DMS 273 (cell line): ENCODE measurements around the gene AIP.
A peak's percentile ranks its signal among the peaks of the same experiment; 100 is the strongest.

Experiments used
- DNase-seq: peaks from one replicate; lab custom pipeline; 2025; ENCODE audit not compliant: unreplicated experiment; lab: John Stamatoyannopoulos, UW

AIP gene

GRCh38 chr11:67482827-67483798 lies at the start of gene AIP:
Gene AIP (plus strand): TSS chr11:67483026. CDS start chr11:67483159, 133 bp downstream.
- DNase-seq, result peak; percentile 98

GRCh38 chr11:67433536-67434394 lies 49.1 kb upstream of the AIP start:
- DNase-seq, result no peak

- no peak for DNase-seq
These were observed 48.4 kb upstream of the AIP start for GRCh38 chr11:67434395-67434881.

GRCh38 chr11:67435031-67435726 lies 47.6 kb upstream of the AIP start:
- no peak for DNase-seq

- no peak for DNase-seq
These were observed 46.9 kb upstream of the AIP start for GRCh38 chr11:67435727-67436458.

- peak; percentile 38 for DNase-seq
These were observed 46.3 kb upstream of the AIP start for GRCh38 chr11:67436459-67437081.

GRCh38 chr11:67437082-67437808 lies 45.6 kb upstream of the AIP start, which contains the start of gene PTPRCAP:
Gene PTPRCAP (minus strand): TSS chr11:67437682. CDS start chr11:67437619, 63 bp downstream.
- no peak for DNase-seq

- DNase-seq, result no peak
These were observed 45.0 kb upstream of the AIP start for GRCh38 chr11:67437809-67438157.

GRCh38 chr11:67438158-67438902 lies 44.5 kb upstream of the AIP start:
- no peak for DNase-seq

GRCh38 chr11:67439321-67440228 lies 43.3 kb upstream of the AIP start:
- DNase-seq, result peak; percentile 66

- DNase-seq, result no peak
These were observed 42.4 kb upstream of the AIP start for GRCh38 chr11:67440229-67441097.

- peak; percentile 33 for DNase-seq
These were observed 41.7 kb upstream of the AIP start for GRCh38 chr11:67441098-67441563.

- no peak for DNase-seq
These were observed 41.0 kb upstream of the AIP start for GRCh38 chr11:67441731-67442351.

- no peak for DNase-seq
These were observed 40.1 kb upstream of the AIP start for GRCh38 chr11:67442504-67443404.

- DNase-seq, result no peak
These were observed 37.3 kb upstream of the AIP start for GRCh38 chr11:67445515-67445914.
